NCI-H1694 treated with DMSO at 0.1 percent for 48 hours (cell line): ENCODE measurements around the gene WWP2.
A peak's percentile ranks its signal among the peaks of the same experiment; 100 is the strongest.
"Not testable (repeated sequence)": the region's sequence is repeated elsewhere in the genome, so short reads cannot be mapped to it uniquely, and the experiment has no call there.

Source experiments
- DNase-seq: peaks from one replicate; lab custom pipeline; 2025; lab: John Stamatoyannopoulos, UW

WWP2 gene

DNA sequence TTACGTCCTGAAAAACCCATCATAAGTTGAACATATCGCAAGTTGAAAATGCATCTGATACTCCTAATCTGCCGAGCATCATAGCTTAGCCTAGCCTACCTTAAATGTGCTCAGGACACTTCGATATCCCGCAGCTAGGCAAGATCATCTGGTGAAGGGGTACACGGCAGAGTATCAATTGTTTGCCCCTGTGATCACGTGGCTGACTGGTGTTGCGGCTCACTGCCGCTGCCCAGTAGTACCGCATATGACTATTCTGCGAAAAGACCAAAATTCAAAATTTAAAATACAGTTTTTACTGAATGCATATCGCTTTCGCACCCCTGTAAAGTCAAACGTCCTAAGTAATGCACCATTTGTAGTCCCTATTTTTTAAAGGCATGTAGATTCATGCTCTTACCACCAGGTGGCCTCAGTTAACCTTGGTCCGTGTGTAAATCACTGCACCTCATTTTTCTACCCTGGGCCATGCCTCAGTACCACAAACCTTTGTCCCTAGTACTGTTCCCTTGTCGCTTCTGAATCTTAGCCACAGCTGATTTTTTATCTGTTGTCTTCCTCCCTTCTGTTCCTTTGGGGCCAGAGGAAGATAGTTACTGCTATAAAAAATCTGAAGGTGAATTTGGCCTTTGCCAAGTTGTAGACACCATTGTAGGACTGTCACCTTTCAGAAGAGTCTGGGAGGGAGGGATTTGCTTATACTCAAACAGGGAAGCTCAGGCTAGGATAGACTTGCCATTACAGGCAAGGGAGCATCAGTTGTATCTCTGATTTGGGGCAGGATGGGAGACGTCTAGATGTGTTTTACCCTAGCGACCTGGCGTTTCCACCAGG lies 34.4 kb downstream of the WWP2 start:
- peak; percentile 44 for DNase-seq

DNA sequence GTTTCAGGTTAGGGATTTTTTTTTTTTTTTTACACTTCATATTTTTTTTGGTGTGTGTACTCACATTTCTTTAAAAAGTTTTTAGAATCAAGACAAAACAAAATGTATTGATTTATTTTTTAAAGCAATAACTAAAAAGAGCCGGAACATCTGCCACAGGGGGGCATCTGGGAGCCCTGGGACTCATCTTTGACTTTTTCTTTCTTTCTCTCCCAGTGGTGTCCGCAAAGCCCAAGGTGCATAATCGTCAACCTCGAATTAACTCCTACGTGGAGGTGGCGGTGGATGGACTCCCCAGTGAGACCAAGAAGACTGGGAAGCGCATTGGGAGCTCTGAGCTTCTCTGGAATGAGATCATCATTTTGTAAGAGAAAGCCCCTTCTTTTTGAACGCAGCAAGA lies 36.3 kb downstream of the WWP2 start:
- no peak for DNase-seq

- DNase-seq = no peak
These were observed 37.5 kb downstream of the WWP2 start for GRCh38 chr16:69799611-69800031.

- no peak for DNase-seq
These were observed 42.2 kb downstream of the WWP2 start for GRCh38 chr16:69804297-69804696.

DNA sequence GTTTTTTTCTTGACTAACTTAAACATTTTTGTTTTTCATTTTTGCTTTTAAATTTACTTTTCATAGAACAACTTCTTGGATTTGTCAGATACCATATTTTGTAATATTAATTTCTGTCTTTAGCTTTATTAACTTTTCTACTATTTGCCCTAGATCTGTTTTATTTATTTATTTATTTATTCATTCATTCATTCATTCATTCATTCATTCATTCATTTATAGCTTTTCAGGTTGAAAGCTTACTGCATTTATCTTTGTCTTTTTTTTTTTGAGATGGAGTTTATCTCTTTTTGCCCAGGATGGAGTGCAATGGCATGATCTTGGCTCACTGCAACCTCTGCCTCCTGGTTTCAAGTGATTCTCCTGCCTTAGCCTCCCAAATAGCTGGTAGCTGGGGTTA lies 44.6 kb downstream of the WWP2 start:
- not testable (repeated sequence) for DNase-seq

DNA sequence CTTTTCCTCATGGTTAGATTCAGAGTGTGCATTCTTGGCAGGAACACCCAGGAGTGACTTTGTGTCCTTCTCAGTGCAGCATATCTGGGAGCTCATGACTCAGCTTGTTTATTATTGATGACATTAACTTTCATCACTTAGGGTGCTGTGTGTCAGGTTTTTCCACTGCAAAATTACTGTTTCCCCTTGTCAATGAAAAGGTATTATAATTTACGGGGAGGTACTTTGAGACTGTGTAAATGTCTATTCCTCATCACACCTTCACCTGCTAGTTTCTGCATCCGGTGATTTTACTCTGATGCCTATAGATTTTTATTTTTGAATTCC lies 50.5 kb downstream of the WWP2 start:
- DNase-seq = no peak

DNA sequence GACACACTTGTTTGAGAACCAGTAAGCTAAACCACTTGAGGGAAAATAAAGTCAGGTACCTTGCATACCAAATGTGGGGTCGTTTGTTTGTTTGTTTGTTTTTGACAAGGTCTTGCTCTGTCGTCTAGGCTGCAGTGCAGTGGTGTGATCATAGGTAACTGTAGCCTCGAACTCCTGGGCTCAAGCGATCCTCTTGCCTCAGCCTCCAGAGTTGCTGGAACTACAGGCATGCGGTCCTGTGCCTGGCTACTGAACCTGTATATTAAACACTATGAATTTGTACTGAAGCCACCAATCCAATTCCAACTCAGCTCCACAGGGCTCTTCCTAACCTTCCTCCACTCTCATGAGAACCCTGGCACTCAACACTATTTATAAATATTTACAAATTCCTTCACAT lies 51.9 kb downstream of the WWP2 start:
- DNase-seq = no peak

GRCh38 chr16:69814561-69814960 lies 52.4 kb downstream of the WWP2 start:
- DNase-seq = no peak

DNA sequence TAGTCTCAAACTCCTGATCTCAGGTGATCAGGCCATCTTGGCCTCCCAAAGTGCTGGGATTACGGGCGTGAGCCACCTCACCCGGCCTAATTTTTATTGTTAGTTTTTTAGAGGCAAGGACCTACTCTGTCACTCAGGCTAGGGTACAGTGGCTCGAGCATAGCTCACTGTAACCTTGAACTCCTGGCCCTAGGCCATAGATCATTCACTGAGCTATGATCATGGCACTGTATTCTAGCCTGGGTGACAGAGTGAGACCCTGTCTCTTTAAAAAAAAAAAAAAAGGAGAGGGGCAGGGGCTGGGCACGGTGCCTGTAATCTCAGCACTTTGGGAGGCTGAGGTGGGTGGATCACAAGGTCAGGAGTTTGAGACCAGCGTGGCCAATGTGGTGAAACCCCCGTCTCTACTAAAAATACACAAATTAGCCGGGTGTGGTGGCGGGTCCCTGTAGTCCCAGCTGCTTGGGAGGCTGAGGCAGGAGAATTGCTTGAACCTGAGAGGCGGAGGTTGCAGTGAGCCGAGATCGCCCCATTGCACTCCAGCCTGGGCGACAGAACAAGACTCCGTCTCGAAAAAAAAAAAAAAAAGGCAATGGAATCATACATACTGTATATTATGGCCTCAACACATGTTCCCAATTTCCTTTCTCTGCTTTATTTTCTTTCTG lies 53.2 kb downstream of the WWP2 start:
- not testable (repeated sequence) for DNase-seq

GRCh38 chr16:69816996-69817395 lies 54.9 kb downstream of the WWP2 start:
- DNase-seq = peak; percentile 12

DNA sequence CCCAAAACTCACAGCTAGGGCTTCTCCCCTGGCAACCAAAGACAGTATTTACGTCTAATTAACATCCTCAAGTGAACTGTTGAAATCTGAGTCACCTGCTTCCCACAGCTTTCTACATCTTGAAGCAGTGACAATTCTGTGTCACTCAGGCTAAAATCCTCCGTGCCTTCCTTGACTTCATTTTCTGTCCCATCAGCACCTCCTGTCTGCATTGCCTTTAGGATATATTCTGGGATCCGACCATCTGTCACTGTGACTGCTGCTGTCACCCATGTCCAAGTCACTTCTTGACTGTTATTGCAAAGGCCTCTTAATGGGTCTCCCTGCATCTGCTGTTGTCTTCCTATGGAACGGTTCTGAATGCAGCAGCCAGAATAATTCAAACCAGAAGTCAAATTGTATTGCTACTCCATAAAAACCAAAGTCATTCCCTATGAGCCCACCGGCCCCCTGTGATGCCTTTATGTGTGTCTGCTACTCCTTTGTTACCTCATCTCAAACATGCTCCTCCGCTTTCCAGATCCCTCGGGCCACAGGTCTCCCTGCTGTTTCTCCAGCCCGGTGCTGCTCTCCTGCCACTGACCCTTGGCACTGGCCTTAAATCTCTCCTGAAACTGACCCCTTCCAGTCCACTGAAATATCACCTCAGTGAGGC lies 56.9 kb downstream of the WWP2 start:
- DNase-seq = peak; percentile 90

- DNase-seq = peak; percentile 88
These were observed 58.9 kb downstream of the WWP2 start for GRCh38 chr16:69820926-69821541.

DNA sequence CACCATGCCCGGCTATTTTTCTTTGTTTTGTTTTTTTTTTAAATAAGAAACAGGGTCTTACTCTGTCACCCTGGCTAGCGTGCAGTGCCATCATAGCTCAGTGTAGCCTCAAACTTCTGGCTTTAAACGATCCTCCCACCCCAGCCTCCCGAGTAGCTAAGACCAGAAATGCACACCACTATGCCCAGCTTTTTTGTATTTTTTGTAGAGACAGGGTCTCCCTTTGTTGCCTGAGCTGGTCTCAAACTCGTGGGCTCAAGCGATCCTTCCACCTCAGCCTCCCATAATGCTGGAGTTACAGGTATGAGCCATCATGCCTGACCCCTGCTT lies 59.7 kb downstream of the WWP2 start:
- DNase-seq = no peak

DNA sequence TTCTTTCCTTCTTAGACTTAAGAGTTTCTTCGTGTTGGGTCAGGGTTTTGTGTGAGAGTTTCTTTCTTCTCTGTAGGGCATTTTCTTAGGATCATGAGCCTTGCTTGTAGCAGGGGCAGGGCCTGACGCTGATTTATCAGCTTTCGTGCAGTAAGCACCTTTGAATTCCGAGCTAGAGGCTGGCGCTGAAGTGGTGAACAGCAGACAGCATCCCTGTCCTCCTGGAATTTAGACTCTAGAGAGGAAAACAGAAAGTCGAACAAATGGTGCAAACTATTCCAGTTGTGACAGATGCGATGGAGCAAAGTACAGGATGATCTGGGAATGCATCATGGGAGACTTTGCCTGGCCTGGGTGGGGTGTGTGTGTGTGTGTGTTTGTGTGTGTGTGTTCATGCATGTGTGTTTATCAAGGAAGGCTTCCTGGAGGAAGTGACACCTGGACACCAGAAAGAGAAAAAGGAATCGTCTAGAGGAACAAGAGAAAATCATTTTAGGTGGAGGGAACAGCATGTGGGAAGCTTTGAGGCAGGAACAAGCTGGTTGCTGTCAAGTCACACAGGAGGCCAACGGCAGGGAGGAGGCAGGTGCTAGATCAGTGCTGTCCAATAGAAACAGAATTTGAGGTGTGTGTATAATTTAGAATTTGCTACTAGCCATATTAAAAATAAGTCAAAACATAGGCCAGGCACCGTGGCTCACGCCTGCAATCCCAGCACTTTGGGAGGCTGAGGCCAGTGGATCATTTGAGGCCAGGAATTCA lies 60.2 kb downstream of the WWP2 start:
- no peak for DNase-seq

DNA sequence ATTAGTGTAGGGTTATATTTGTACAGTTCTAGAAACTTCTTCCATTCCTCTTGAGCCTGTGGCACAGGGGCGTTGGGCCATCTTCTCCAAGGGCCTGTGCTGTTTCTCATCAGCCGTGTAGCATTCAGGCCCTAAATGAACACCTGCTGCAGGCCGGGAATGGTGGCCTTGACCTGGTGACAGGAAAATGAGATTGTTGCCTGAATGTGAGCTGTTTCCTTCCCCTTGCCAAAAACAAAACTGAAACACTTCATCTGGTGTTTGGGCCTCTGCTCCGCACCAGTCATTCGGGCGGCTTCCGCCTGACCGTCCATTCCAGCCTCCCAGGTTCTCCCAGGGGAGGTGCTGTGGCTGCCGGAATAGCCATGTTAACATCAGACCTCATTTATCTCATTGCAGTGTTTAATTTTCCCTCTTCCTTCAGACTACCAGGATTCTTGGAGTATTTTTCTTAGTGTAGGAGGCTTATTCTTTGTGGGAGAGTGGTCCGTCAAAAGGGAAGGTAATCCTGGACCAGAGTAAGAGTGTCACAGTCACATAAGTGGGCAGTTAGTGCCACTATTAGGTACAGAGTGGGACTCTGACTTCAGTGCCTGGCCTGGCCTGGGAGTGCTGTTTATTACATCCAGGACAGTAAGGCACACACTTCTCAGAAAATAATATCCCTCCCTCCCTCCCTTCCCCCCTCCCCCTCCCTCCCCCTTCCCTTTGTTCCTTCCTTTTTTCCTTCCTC lies 61.9 kb downstream of the WWP2 start:
- no peak for DNase-seq

DNA sequence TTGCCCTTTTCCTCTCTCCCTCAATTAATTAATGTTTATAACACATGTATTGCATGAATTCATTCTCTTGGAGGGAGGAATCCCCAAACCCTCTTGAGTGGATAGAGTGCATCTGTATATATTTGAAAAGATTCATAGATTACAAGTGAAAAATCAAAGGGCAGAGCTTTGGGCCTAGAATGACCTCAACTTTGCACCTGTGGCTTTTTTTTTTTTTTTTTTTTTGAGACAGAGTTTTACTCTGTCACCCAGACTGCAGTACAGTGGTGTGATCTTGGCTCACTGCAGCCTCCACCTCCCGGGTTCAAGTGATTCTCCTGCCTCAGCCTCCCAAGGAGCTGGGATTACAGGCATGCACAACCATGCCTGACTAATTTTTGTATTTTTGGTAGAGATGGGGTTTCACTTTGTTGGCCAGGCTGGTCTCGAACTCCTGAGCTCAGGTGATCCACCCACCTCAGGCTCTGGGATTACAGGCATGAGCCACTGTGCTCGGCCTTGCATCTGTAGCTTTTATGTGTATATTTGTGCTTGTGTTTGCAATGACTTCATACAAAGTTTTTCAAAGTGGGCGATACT lies 62.5 kb downstream of the WWP2 start:
- not testable (repeated sequence) for DNase-seq

DNA sequence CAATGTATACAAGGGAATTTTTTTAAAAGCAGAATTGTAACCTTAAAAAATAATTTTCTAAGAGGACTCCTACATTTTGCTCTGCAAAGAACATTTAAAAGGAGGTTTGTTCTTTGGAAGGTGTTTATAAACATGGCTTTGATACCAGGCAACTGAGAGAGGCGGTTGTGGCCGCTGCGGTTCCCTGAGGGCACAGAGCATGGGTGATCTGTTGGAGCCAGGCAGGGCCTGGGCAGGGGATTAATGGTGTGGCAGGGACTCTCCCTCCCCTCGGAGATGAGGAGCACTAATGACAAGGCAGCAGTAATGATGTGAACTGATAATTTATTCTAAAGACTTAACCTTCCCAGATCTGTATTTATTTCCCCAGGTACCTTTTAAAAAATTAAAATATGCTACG lies 65.4 kb downstream of the WWP2 start:
- no peak for DNase-seq

- no peak for DNase-seq
These were observed 67.2 kb downstream of the WWP2 start for GRCh38 chr16:69829338-69829737.

GRCh38 chr16:69830146-69830533 lies 68.0 kb downstream of the WWP2 start:
- DNase-seq = no peak

- no peak for DNase-seq
These were observed 68.5 kb downstream of the WWP2 start for GRCh38 chr16:69830534-69831211.
